ENCODE data around the gene DUSP8.

GRCh38 chr11:1573077-1573902, 1.2 kb upstream of the DUSP8 start:
- TF ChIP-seq EP300 (conservative IDR thresholded peaks at IDR 0.05; ENCODE audit: poor library complexity, severe bottlenecking) (no peak), CTCF (IDR thresholded peaks at IDR 0.05; ENCODE audit: poor library complexity, severe bottlenecking) (peak; percentile 9), RAD21 (conservative IDR thresholded peaks at IDR 0.05) (no peak), TAF1 (IDR thresholded peaks at IDR 0.05; ENCODE audit: low read depth) (peak; percentile 46)
